ES-I3 (cell line): ENCODE results near the gene PARD3B.
"Not testable (repeated sequence)": the region's sequence is repeated elsewhere in the genome, so short reads cannot be mapped to it uniquely, and the experiment has no call there.

Experiments used
- H3K36me3 ChIP-seq: 2 replicates; pipeline ENCODE4 v1.6.1; 2013; ENCODE audit warnings: mild to moderate bottlenecking, low read length, control low read depth, moderate library complexity; ENCODE audit not compliant: insufficient read depth
- H3K4me1 ChIP-seq: 2 replicates; pipeline ENCODE4 v1.6.1; 2013; ENCODE audit warnings: mild to moderate bottlenecking, control low read depth, low read length; ENCODE audit not compliant: insufficient read depth
- H3K9ac ChIP-seq: 2 replicates; pipeline ENCODE4 v1.6.1; 2013; ENCODE audit warnings: low read depth, mild to moderate bottlenecking, low read length, moderate library complexity
- H3K9me3 ChIP-seq: 2 replicates; pipeline ENCODE4 v1.6.1; 2013; ENCODE audit warnings: mild to moderate bottlenecking, low read length, moderate library complexity; ENCODE audit not compliant: control insufficient read depth, insufficient read depth

The PARD3B gene

DNA sequence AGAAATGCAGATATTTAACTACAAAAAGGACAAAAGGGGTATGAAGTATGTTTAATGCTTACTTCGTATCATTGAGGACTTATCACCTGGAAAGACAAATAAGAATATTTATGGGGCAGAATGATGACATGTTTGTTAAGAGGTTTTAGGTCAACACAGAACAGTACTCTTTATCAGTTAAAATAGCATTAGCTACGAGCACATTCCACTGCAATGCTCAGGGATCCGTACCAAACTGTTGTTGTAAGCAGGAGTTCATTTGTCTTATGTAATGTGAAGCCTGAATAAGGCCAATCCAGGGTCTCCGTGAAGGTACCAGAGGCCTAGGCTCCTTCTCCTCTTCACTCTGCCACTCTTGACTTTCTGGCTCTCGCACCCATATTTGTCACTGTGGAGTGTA lies 671.3 kb downstream of the PARD3B start:
- Histone ChIP-seq H3K9me3 (no peaks in the 10 kb centered on the region), H3K36me3 (no peaks in the 10 kb centered on the region), H3K4me1 (peaks cover 24% of the 10 kb centered on the region; the same call in 1 of the 2 replicates), H3K9ac (no peak overlapping the region)

DNA sequence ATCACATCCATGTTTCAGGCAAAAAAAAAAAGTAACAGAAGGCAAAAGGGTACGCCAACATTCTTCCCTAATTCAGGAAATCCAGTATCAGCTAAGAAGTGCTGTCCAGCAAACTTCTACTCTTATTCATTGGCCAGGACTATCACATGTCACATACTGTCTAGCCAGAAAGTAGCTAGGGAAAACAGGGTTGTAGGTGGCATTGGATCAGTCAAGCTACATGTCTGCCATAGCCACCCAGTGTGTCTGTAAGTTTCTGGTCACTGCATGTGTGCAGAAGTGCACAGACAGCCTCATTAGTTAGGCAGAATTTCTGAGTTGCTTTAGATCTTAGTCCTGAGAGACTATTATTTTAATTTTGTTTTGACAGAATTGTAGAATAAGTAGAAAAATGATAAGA lies 671.7 kb downstream of the PARD3B start:
- Histone ChIP-seq H3K36me3 (no peaks in the 10 kb centered on the region), H3K4me1 (peaks cover 24% of the 10 kb centered on the region; the same call in 1 of the 2 replicates), H3K9ac (no peak overlapping the region), H3K9me3 (no peaks in the 10 kb centered on the region)

DNA sequence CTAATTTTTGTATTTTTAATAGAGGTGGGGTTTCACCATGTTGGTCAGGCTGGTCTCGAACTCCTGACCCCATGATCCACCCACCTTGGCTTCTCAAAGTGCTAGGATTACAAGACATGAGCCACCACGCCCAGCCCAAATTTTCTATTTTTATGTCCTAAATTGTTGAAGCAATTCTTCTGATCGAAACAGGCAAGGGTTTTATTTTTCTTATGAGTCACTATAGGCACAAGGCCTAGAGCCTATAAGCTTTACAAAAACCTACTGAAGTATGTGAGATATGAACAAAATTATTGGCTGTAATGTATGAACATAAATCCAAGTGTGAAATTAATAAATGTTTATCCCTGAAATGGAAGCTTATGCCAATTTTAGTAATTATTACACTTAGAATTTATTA lies 672.8 kb downstream of the PARD3B start:
- Histone ChIP-seq H3K9me3 (no peaks in the 10 kb centered on the region), H3K36me3 (no peaks in the 10 kb centered on the region), H3K9ac (no peak overlapping the region), H3K4me1 (peaks cover 16% of the 10 kb centered on the region; the same call in 1 of the 2 replicates)

DNA sequence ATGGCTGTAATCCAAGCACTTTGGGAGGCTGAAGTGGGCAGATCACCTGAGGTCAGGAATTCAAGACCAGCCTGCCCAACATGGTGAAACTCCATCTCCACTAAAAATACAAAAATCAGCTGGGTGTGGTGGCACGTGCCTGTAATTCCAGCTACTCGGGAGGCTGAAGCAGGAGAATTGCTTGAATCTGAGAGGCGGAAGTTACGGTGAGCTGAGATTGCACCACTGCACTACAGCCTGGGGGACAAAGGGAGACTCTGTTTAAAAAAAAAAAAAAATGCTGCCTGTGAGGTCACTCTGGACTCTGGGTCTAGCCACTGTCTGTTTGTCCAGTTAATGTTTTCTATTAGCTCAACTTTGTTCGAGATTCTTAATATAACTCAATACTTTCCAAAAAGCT lies 673.5 kb downstream of the PARD3B start:
- not testable (repeated sequence) for H3K9me3 ChIP-seq, H3K4me1 ChIP-seq

DNA sequence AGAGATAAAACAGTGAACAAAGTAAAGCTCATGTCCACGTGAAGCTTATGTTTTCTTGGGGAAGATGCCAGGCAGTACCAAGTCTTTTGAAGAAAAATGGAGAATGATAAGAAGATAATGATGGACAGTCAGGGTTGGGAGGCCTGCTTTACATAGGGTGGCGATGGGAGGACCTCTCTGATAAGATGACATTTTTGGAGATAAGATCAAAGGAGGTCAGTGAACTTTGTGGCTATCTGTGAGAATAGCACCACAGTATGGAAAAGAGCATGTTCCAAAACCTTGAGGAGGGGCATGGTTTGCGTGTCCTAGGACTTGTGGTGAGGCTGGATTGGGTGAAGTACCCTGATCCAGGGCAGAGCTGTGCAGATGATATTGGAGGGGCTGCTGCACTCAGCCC lies 675.3 kb downstream of the PARD3B start:
- Histone ChIP-seq H3K4me1 (no peaks in the 10 kb centered on the region; the same call in 1 of the 2 replicates), H3K9me3 (no peaks in the 10 kb centered on the region; the same call in 1 of the 2 replicates), H3K36me3 (no peaks in the 10 kb centered on the region), H3K9ac (no peak overlapping the region)

More for the DNA sequence above, 673.5 kb downstream of the PARD3B start:
- H3K9ac ChIP-seq, H3K36me3 ChIP-seq: not testable (repeated sequence)

DNA sequence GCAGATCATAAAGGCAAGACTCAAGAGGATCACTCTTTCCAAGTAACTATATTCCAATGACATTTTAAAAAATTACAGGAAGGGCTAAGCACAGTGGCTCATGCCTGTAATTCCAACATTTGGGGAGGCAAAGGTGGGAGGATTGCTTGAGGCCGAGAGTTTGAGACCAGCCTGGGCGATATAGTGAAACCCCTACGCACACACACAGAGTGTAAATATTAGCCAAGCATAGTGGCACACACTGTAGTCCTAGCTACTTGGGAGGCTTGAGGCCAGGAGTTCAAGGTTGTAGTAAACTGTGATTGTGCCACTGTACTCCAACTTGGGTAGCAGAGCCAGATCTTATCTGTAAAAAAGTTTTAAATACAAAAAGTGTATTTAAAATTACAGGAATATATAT lies 686.8 kb downstream of the PARD3B start:
- Histone ChIP-seq H3K4me1 (no peaks in the 10 kb centered on the region), H3K9ac (no peak overlapping the region), H3K9me3 (no peaks in the 10 kb centered on the region), H3K36me3 (no peaks in the 10 kb centered on the region; the same call in 1 of the 2 replicates)

DNA sequence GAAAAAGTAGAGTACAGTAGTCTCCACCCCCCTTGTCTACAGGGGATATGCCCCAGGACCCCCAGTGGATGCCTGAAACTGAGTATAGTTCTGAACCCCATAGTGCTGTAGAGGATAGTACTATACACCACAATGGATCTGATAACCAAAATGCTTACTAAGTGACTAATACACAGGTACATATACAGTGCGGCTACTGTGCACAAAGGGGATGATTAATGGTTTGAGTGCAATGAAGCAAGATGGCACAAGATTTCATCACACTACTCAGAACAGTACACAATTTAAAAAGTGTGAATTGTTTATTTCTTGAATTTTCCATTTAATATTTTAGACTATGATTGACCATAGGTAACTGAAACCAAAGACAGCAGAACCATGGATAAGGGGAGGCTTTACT lies 690.2 kb downstream of the PARD3B start:
- Histone ChIP-seq H3K4me1 (peaks cover 14% of the 10 kb centered on the region; the same call in 1 of the 2 replicates), H3K9ac (no peak overlapping the region), H3K9me3 (no peaks in the 10 kb centered on the region), H3K36me3 (no peaks in the 10 kb centered on the region; the same call in 1 of the 2 replicates)

DNA sequence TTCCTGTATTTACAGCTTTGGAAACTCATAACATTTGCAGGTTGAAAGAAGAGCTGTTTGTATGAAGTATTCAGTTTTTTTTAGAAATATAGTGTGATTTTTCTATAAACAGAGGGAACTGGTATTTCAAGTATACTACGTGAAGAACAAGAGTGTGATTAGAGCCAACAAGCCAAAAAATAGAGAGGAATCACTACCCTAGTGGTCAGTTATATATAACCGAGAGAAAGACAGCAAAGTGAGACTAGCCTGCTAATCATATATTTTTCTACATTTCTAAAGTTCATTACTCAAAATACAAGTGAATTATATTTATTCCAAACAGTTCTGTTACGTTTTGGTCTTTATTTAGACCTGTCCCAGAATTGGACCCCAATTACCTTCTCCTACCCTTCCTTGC lies 692.2 kb downstream of the PARD3B start:
- Histone ChIP-seq H3K9ac (no peak overlapping the region), H3K36me3 (no peaks in the 10 kb centered on the region; the same call in 1 of the 2 replicates), H3K4me1 (peaks cover 17% of the 10 kb centered on the region; the same call in 1 of the 2 replicates), H3K9me3 (no peaks in the 10 kb centered on the region)

DNA sequence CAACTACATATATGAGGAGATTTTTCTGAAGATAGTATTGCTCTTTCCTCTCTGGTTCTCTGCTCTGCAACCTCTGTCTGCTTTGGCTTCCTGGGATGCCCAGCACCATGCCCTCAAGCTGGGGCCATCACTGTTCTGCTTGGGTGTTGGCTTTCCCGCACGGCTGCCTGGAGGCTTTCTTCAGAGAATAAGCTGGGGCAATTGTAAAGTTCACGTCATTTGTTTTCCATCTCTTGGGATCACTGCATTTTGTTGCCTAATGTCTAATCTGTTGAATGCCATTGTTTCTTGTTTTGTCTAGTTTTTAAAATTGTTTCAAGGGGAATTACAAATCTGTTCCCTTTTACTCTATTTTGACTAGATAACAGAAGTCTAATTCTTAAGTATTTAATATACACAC lies 699.7 kb downstream of the PARD3B start:
- H3K9me3 ChIP-seq, result no peaks in the 10 kb centered on the region
- no peak overlapping the region for H3K9ac ChIP-seq

DNA sequence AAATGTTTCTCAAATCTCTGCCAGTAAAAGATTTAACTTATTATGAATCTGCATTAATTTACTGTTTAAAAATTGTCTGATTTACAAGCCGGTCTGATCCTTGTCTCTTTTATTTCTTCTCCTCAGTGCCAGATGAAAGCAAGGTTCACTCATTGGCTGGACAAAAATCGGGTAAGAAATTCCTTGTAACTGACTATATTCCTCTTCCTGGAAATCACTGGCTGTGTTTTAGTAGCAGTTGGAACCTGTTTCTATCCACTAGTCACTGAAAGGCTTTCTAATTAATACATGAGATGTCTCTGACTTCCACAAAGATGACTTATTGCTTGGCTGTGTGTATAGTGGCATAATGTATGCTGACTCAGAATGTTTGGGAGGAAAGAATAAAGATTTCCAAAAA lies 700.4 kb downstream of the PARD3B start:
- Histone ChIP-seq H3K9ac (no peak overlapping the region), H3K9me3 (no peaks in the 10 kb centered on the region), H3K4me1 (peaks cover under 1% of the 10 kb centered on the region; the same call in 1 of the 2 replicates), H3K36me3 (no peaks in the 10 kb centered on the region)

More for the DNA sequence above, 699.7 kb downstream of the PARD3B start:
- Histone ChIP-seq H3K4me1 (peaks cover 6% of the 10 kb centered on the region; the same call in 1 of the 2 replicates), H3K36me3 (no peaks in the 10 kb centered on the region)

DNA sequence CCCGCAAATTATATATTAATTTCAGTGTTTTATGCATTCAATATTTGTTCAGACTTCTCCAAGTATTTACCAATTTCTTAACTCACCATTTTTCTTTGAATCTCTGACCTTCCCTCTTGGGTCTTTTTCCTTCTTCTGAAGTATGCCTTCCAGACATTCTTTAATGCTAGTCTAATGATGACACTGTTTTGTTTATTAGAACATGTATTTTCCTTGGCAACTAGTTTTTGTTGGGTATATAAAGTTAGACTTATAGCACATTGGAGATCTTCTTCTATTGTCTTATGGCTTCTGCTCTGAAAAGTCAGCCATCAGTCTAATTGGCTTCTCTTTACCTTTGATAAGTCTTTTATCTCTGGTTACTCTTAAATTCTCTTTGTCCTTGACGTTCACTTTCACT lies 713.8 kb downstream of the PARD3B start:
- Histone ChIP-seq H3K9ac (no peak overlapping the region), H3K4me1 (peaks cover 3% of the 10 kb centered on the region; the same call in 1 of the 2 replicates), H3K36me3 (no peaks in the 10 kb centered on the region), H3K9me3 (no peaks in the 10 kb centered on the region; the same call in 1 of the 2 replicates)

DNA sequence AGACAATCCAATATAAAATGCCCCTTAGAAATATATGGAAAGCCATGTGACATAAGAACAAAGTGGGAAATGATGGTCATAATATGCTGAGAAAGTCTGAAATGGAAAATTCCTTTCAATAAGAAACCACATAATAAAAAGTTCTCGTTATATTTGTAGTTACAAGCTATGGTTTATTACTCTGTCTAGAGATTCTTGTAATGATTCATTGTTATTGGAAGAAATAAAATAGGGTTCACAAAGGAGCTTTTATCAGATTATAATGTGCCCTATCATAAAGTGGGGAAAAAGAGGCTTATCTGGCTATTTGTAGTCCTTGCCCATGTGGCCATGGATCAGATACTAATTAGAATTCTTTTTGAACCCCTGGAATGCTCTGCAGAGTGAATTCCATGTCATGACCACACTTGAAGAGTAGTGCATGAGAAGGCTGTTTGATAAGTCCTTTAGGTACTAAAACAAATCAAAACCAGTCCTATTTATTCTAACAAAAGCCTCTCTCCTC lies 716.3 kb downstream of the PARD3B start:
- H3K4me1 ChIP-seq, result peaks cover 12% of the 10 kb centered on the region; the same call in 1 of the 2 replicates
- no peaks in the 10 kb centered on the region for H3K9me3 ChIP-seq
- no peaks in the 10 kb centered on the region for H3K36me3 ChIP-seq
- H3K9ac ChIP-seq, result no peak overlapping the region

DNA sequence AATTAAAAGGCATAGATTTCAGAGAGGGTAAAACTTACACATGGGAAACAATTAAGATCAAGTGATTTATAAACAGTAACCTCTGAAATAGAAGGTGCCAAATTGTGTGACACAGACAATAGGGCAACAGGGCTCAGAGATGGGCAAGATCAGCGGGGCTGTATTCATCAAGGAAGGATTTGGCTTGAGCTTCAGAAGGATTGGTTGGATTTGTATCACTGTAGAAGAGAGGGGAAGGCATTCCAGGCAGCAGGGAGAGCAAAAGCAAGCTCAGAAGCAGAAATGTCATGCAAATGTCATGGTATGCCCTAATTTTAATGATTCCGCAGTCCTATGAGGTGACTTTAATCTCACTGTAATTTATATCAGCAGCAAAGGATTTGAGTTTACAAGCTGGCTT lies 722.0 kb downstream of the PARD3B start:
- no peaks in the 10 kb centered on the region for H3K9me3 ChIP-seq
- no peaks in the 10 kb centered on the region for H3K36me3 ChIP-seq
- H3K4me1 ChIP-seq, result peaks cover 32% of the 10 kb centered on the region
- no peak overlapping the region for H3K9ac ChIP-seq

DNA sequence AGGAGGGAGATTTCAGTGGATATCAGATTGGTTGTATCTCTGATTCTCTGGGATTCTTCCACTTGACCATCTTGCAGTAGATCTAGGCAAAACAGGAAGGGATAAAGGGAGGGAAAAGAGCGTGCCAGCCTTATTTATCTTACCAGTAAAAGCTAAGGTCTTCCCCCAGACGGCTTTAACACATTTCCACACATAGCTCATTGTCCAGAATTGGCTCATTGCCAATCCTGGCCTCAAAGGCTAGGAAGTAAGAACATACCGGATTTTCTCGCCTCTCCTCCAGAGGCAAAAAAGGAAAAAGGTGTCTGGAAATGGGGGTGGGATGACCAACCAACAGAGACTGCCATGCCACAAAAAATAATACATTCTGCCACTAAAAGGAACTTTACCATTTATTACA lies 725.4 kb downstream of the PARD3B start:
- Histone ChIP-seq H3K4me1 (peaks cover 52% of the 10 kb centered on the region), H3K36me3 (no peaks in the 10 kb centered on the region), H3K9me3 (no peaks in the 10 kb centered on the region), H3K9ac (no peak overlapping the region)

DNA sequence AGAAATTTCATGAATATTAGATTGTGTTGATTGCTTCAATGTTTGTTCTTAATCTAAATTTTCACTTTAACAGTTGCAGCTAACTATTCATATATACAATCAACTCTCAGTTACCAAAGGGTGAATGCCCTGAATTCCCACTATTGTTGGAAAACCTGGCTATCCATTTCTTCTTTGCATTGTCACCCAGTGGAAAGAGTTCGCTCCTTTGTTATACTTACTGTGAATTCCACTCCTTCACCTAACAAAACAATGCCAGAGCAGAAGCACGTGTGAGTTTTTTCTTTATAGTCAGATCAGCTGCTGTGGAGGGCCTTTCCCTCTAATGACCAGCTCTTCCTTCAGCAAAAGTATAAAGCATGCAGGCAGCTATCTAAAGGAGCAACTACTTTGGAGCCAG lies 727.9 kb downstream of the PARD3B start:
- Histone ChIP-seq H3K9me3 (no peaks in the 10 kb centered on the region), H3K4me1 (peaks cover 40% of the 10 kb centered on the region), H3K36me3 (no peaks in the 10 kb centered on the region), H3K9ac (no peak overlapping the region)
